AG08395 (cell line): ENCODE data around the gene PAX8.

ENCODE experiments used
- DNase-seq: peaks from one replicate; pipeline ENCODE4 v3.0.0; 2012; ENCODE audit warnings: mixed read lengths, low spot score

PAX8 gene

DNA sequence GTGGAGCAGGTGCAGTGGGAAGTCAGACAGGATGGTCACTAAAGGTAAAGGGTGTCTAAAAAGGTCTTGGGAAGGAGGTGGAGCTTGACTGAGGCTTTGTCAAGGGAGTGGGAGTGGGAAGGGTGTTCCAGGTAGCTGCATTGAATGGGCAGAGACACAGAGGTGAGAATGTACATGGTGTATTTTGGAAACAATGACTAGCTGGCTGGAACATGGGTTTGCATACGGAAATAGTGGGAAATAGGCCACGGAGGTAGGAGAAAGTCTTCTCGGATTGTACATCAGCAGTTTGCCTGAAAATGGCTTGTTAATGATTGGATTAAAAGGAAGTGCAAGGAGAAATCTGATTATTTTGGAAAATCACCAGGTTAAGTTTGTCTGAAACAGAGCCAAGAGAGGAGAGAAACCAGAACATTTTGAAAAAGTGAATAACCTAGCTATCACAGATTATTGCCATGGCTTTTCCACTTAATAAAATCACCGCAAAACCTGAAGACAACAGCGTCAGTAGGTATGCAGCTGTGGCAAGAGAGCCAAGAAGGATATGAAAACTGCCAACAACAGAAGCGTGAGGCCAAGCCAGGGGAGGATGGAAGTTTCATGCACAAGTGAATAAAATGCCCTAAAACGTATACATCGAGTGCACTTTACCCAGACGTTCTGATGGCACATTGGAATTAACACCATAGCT, 13.9 kb downstream of the PAX8 start:
- no peak for DNase-seq

GRCh38 chr2:113263546-113263945, 15.2 kb downstream of the PAX8 start:
- DNase-seq: no peak

- DNase-seq: no peak
Observed at GRCh38 chr2:113260991-113261390, 17.7 kb downstream of the PAX8 start.

DNA sequence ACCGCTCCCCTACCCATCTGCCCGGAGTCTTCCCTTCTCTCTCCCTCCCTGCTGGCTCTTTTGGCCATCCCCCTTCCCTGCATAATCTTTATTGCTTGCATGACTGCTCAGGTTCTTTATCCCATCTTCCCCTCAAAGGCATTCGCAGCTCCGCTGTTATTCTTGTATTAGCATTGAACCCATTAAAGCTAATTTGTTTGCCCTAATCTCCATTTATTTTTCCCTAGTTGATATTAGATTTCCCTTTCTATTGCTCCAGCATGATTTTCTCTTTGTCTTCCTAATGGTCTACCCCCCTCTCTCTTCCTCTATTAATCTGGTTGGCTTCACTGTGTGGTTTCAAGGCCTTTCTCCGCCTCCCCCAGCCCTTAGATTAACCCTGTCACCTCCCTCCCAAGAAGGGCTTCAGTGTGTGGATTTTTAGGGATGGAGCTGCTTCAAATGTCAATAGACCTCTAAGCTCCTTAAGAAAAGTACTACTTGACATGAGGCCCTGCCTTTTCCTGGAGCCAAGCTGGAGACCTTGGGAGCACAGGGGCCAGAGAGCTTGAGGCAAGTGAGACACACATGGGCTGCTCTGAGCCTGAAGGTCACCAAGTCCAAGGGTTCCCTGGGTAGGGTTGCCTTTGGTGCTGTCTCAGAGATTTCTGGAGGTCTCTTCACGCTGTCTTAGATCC, 20.1 kb downstream of the PAX8 start:
- DNase-seq: no peak

DNA sequence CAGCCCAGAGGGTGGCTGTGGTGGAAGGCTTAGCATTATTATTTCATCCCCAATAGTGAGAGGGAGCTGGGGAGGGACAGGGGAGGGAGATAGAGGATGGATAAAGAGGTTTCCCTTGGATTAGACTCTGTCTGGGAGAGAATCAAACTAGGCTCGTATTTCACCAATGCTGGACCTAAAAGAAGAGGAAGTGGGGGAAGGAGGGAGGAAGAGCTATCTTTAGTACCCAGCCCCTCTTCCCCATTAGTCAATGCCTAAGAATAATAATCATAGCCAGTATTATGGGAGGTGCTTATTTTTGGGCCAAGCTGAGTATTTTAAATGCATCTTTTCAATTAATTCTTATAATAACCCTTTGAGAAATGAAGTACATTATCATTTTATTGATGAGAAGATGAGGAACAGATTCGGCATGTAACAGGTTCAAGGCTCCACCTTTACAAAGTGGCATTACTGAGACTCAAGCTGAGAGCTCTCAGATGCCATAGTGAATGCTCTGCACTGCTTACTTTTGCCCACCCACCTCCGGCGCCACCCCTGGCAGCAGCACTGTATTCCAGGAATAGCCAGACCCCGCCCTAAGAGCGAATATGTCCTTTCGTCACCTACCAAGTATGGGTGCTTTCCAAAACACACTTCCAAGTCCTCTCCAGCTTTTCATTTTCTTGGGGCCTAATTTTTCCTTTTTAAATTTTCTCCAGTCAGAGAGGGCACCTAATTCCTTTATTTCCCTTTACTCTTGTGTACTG, 21.0 kb downstream of the PAX8 start:
- no peak for DNase-seq

DNA sequence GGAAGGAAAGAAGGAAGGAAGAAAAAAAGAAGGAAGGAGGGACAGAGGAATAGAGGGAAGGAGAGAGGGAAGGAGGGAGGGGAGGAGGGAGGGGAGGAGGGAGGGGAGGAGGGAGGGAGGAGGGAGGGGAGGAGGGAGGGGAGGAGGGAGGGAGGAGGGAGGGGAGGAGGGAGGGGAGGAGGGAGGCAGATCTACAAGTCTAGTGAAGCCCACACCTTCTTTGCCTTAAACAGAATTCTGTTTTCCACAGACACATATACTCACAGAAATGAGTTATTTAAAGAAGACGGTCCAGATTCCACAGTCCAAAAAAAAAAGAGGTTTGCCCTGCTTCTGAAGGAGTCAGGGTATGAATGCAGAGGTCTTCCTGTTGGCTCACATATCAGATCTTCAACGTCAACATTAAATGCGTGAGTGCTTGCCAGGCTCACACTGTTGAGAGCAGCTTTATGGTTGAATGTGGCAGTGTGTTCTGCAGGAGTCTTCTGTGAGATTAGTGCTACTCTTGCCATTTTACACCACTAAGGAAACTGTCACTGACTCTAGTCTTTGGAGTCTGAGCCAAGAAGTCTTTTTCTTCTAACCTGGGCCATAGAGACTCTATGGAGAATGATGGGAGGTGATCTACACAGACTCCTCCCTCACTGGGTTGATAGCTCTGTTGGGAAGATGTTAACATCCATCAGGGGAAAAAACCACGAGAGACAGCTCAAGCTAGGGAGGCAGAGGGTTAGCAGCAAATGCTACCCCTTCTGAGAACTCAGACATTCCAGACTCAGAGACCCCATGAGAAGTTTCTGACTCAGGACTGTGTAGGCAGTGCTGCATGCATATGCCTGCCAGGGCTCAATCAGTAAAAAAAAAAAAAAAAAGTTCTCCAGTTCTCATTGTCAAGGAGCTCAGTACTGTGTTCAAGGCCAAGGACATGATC, 23.3 kb downstream of the PAX8 start:
- no peak for DNase-seq

- DNase-seq: no peak
Observed at GRCh38 chr2:113253453-113253852, 25.3 kb downstream of the PAX8 start.

DNA sequence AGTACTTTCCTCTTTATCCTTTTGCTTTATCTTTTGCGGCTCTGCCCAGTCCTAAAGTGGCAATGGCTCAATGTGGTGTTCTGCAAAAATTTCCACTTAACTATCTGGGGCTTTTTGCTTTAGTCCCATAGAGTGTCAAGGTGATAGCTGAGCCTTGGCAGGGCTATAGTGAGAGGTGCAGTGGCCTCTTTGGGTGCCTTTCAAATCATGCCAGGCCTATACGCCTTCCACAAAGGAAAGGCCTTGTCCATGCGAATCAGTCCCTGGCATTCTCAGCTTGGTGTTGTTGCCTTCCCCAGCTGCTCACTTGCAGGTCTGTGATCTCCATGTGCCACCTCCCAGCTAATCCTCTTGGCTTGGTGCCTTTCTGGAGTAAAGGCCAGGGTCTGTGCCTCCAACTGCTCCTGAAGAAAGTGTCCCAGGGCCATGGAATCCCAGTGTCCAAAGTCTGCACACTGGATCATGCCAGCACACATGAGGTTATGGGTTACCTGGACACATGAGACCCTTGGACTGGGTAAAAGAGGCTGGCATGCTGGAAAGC, 26.6 kb downstream of the PAX8 start:
- no peak for DNase-seq

GRCh38 chr2:113251118-113251517, 27.6 kb downstream of the PAX8 start:
- no peak for DNase-seq

DNA sequence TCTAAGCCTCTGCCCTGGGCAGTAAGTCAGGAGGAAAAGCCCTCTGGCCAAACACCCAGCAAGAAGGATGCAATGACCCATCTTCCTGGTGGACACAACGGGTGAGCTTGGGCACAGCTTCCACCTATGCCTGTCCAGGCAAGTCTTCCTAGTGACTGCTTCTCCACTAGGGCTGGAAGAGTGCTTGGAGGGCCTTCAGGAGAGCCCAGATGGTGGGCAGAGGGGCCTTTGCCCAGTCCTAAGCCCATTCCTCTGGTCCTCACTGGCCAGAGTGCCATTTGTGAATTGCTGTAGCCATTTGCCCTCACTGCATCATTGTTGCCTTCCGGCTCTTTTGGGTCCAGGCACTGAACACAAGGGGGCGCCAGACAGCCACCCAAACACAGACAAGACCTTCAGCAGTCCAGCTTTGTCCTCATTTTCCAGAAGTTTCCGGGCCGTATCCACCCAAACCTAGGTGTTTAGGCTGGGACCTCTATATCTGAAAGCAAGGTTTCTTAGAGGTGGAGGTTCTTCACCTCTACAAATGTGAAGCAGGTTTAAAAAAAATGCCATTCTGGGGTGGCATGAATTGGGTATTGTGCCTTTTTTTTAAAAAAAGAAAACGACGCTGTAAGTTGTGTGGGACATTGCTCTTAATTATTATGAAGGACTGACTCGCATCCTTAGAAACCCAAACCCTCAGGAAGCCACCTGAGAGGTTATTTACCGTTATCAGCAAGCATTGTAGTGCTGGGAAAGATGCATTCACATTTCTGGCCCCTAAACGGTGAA, 29.5 kb downstream of the PAX8 start:
- DNase-seq: peak; percentile 89

- no peak for DNase-seq
Observed at GRCh38 chr2:113246606-113247005, 32.1 kb downstream of the PAX8 start.

DNA sequence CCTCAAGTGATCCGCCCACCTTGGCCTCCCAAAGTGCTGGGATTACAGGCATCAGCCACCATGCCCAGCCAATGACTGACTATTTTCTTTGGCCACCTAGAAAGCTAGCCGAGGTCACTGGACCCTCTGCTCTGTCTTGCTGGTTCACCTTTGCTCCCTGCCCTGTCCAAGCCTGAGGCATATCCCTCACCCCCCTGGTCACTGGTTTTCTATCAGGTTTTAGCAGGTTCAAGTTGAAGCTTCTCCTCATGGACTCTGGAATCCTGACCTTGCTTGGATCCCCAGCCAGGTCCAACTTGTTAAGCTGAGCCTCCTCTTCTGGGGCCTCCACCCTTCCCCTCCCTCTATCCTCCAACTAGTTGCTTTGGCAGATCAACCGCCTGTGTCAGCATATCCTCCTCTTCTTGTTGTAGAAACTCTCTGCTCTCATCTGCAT, 33.4 kb downstream of the PAX8 start:
- no peak for DNase-seq

- no peak for DNase-seq
Observed at GRCh38 chr2:113242327-113242726, 36.4 kb downstream of the PAX8 start.

- DNase-seq: peak; percentile 98
Observed at GRCh38 chr2:113240915-113241911, 37.5 kb downstream of the PAX8 start.

DNA sequence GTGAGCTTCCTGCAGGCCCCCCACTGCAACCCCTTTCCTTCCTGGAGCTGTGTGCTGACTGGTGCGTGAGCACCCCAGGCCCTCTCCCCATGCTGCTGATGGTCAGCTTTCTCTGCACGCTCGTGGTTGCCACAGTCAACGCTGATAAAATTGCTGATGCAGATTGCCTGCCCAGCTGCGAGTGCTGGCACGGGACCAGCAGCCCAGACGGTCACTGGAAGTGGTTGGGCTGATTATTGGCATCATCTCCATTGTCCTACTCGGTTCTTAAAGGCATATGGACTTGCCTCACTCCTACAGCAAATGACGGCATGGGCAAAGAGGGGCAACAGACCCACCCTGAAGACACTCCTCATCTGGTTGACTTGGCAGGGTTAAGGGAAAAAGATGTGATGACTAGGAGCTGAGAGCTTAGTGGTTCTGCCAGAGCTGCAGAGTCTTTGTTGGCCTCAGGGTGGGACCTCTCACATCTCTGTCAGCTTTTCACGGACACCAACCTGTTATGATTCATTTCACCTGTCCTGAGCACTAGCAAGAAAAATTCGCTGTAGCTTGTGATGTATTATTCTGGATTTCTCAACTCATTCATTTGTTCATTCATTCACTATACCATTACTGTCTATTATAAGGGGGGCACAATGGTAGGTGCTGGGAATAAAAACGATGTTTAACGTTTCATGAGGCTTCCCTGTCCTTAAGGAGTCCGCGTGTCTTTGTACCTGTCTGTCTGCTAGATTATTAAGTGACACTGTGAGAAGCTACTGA, 38.4 kb downstream of the PAX8 start:
- DNase-seq: peak; percentile 95

GRCh38 chr2:113238871-113239839, 39.6 kb downstream of the PAX8 start:
- no peak for DNase-seq

DNA sequence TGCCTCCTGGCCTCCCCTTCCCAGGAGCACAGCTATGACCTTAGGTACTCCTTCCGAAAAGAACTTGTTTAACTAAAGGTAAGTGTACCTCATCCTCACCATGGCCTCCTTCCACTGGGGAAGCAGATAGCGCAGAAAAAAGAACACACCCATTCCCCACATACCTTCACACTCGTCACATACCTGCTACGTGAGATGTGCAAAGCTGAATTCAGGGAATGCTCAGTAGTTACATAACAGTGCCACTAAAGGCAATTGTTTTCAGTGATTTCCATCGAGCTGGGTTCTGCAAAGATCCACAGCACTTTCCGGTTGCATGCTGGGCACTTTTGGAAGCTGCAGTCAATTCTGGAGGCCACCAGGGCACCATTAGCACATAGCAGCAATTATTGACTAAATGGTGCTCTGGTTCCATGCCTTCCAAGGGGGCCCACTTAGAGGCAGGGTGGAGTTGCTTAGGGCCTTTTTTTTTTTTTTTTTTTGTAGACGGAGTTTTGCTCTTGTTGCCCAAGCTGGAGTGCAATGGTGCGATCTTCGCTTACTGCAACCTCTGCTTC, 41.0 kb downstream of the PAX8 start:
- no peak for DNase-seq
